Measurements from ENCODE around the gene UNC5A.

GRCh38 chr5:176832162-176832561, 21.8 kb downstream of the UNC5A start:
- TF ChIP-seq CTCF (IDR thresholded peaks at IDR 0.05) (no peak), POLR2A (IDR thresholded peaks at IDR 0.05) (no peak)
